HEK293T (cell line): ENCODE measurements around the gene LRRC45.
A peak's percentile ranks its signal among the peaks of the same experiment; 100 is the strongest.

Source experiments
- CTCF ChIA-PET: fragments of 350-600 bp; formaldehyde crosslinking; extraction: SDS; loops from one replicate; lab custom pipeline; 2021; ENCODE audit warnings: antibody characterized with exemption, inconsistent platforms; lab: Yijun Ruan, JAX
- POLR2A ChIA-PET: fragments of 350-600 bp; formaldehyde crosslinking; extraction: SDS; loops from one replicate; lab custom pipeline; 2020; ENCODE audit warnings: antibody characterized with exemption, inconsistent platforms; lab: Yijun Ruan, JAX
- DNase-seq: peaks from one replicate; pipeline ENCODE4 v3.0.0; 2012; ENCODE audit warnings: mixed read lengths; ENCODE audit errors: extremely low spot score
- ARNT ChIP-seq: fragments of 450-650 bp; IDR thresholded peaks from 2 replicates; pipeline ENCODE4 v1.6.1; 2017; ENCODE audit warnings: mild to moderate bottlenecking
- BHLHE40 ChIP-seq: fragments of 450-650 bp; IDR thresholded peaks from 2 replicates; pipeline ENCODE4 v1.6.1; 2016; ENCODE audit warnings: mild to moderate bottlenecking, moderate library complexity, borderline replicate concordance
- CTBP1 ChIP-seq: fragments of 450-650 bp; IDR thresholded peaks from 2 replicates; pipeline ENCODE4 v1.6.1; 2016; ENCODE audit warnings: borderline replicate concordance
- ELF4 ChIP-seq: fragments of 450-650 bp; IDR thresholded peaks from 2 replicates; pipeline ENCODE4 v1.6.1; 2017; ENCODE audit warnings: antibody characterized with exemption
- FOXA1 ChIP-seq: fragments of 450-650 bp; IDR thresholded peaks from 2 replicates; pipeline ENCODE4 v1.6.1; 2016; ENCODE audit warnings: mild to moderate bottlenecking
- FOXK2 ChIP-seq: fragments of 450-650 bp; IDR thresholded peaks from 2 replicates; pipeline ENCODE4 v1.6.1; 2016; ENCODE audit warnings: mild to moderate bottlenecking
- FOXM1 ChIP-seq: fragments of 450-650 bp; IDR thresholded peaks from 2 replicates; pipeline ENCODE4 v1.6.1; 2017; ENCODE audit warnings: mild to moderate bottlenecking, borderline replicate concordance
- HDGF ChIP-seq: fragments of 450-650 bp; IDR thresholded peaks from 2 replicates; pipeline ENCODE4 v1.6.1; 2017; ENCODE audit warnings: antibody characterized with exemption, borderline replicate concordance
- L3MBTL2 ChIP-seq: fragments of 450-650 bp; conservative IDR thresholded peaks from 2 replicates; pipeline ENCODE4 v1.6.1; 2016; ENCODE audit warnings: mild to moderate bottlenecking
- LEF1 ChIP-seq: fragments of 450-650 bp; IDR thresholded peaks from 2 replicates; pipeline ENCODE4 v1.6.1; 2017; ENCODE audit warnings: mild to moderate bottlenecking, borderline replicate concordance
- NFRKB ChIP-seq: fragments of 450-650 bp; IDR thresholded peaks from 2 replicates; pipeline ENCODE4 v1.6.1; 2016; ENCODE audit warnings: mild to moderate bottlenecking, moderate library complexity
- SP1 ChIP-seq: fragments of 450-650 bp; IDR thresholded peaks from 2 replicates; pipeline ENCODE4 v1.6.1; 2017
- SUZ12 ChIP-seq: fragments of 450-650 bp; IDR thresholded peaks from 2 replicates; pipeline ENCODE4 v1.6.1; 2016; ENCODE audit warnings: mild to moderate bottlenecking
- TARDBP ChIP-seq: fragments of 450-650 bp; IDR thresholded peaks from 2 replicates; pipeline ENCODE4 v1.6.1; 2016
- ZNF384 ChIP-seq: fragments of 450-650 bp; IDR thresholded peaks from 2 replicates; pipeline ENCODE4 v1.6.1; 2016
- TF ChIP-seq, protein P1 (sequence below): fragments of 450-650 bp; IDR thresholded peaks from 2 replicates; pipeline ENCODE4 v1.6.1; 2016

LRRC45 gene

DNA sequence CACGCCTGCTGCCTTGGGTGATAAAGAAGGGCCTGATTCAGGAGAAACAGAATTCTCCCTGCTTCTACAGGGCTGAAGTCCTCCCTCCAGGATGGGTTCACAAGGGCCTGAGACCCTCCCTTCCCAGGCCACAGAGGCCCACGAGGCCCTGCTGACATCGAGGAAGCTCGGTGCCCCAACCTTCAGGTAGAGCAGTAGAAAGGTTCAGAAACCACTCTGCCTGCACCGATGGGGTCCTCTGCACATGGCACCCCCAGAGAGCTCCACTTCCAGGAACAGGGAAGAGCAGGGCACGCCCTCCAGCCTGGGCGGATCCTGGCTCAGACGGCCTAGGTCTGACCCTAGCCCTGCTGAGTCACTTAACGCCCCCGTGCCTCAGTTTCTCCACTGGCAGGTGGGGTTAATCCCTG is 1.2 kb upstream of the LRRC45 start:
- TF ChIP-seq SUZ12 (no peak), CTBP1 (no peak), FOXM1 (no peak), HDGF (no peak), ELF4 (no peak)
- DNase-seq, result no peak
- CTCF ChIA-PET, result interaction anchor here (0.6 to 4.4 kb wide), 7 partner anchors 8 to 179 kb away, joined by 3 to 34 read pairs (median 5); partner anchors contain the start of genes DCXR and NOTUM
- POLR2A ChIA-PET, result interaction anchor here (0.9 to 3.7 kb wide), 10 partner anchors 9 to 152 kb away, joined by 3 to 22 read pairs (median 6); partner anchors contain the start of genes ASPSCR1, DCXR and PYCR1

DNA sequence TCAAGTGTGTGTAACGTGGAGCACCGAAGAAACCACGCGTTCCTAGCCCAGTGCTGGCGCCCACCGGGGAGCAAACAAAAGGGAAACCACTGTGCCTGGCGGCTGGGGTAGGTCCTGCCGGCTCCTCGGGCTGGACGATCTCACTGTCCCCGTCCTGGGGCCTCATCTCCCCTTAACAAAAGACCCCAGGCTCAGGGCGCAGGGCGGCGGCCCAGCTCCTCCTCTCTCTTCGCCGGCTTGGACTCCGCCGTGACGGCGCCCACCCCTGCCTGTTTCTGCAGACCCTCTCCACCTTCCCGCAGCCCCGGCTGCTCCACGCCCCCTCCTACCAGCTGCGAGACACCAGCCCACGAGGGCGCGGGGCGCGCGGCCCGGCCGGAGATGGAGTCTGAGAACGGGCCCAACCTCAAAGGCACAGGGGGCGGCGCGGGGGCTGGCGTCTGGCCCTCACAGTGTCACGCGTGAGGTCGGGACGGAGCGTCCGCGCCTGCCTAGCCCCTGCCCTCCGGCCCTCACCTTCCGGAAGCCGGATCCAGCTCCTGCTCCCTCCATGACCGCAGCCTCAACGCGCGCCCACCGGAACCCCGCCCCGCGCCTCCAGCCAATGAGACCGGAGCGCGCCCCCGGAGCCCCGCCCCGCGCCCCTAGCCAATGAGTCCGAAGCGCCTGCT is 660 bp upstream of the LRRC45 start, which contains the start of gene CENPX:
Gene CENPX (minus strand): TSS at position 569 of the 671 bp plus-strand sequence. CDS start 17 bp downstream, at position 552.
- TF ChIP-seq FOXM1 (no peak), SP1 (no peak), TARDBP (no peak), ARNT (no peak), ELF4 (no peak), FOXA1 (no peak), NFRKB (no peak)
- CTCF ChIA-PET, result interaction anchor here (0.6 to 4.4 kb wide), 7 partner anchors 15 to 179 kb away, joined by 3 to 34 read pairs (median 4); partner anchors contain the start of genes DCXR and NOTUM
- DNase-seq, result no peak
- POLR2A ChIA-PET, result interaction anchor here (0.5 to 3.7 kb wide), 27 partner anchors 8 to 339 kb away, joined by 3 to 22 read pairs (median 4); partner anchors contain the start of genes ARL16, ASPSCR1, DCXR and GPS1

DNA sequence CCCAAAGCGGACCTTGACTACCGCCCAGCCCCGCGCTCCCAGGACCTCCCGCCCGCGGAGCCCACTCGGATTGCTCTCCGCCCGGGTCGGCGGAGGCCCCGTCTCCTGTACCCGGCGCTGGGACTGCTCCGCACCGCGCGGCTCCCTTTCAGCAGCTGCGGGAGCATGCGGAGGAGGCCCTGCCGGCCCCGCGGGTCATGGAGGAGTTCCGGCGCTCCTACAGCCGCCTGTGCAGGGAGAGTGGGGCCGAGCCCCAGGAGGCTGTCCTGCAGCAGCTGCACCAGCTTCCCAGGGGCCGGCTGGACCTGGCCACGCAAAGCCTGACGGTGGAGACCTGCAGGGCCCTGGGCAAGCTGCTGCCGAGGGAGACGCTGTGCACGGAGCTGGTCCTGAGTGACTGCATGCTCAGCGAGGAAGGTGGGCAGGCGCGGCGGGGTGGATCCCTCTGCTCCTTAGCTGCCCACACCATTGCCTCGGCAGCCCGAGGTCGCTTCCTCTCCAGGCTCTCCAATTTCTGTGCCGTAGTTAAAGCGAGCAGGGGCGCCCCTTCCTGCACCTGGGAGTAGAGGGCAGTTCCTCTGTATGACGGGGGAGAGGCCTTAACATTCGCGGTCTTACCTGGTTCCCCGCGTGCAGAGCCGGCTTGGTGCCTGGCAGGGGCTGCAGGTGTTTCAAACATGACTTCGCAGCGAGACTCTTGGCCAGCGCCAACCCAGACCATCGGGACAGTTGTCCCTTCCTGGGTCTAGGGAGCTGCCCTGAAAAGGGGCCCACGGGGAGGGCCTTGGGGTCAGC is 539 bp downstream of the LRRC45 start:
- DNase-seq, result no peak
- CTCF ChIA-PET, result interaction anchor here (2.6 to 4.4 kb wide), 2 partner anchors 14 to 64 kb away, joined by 17 to 34 read pairs; partner anchors contain the start of genes DCXR and NOTUM
- TF ChIP-seq, protein P1, sequence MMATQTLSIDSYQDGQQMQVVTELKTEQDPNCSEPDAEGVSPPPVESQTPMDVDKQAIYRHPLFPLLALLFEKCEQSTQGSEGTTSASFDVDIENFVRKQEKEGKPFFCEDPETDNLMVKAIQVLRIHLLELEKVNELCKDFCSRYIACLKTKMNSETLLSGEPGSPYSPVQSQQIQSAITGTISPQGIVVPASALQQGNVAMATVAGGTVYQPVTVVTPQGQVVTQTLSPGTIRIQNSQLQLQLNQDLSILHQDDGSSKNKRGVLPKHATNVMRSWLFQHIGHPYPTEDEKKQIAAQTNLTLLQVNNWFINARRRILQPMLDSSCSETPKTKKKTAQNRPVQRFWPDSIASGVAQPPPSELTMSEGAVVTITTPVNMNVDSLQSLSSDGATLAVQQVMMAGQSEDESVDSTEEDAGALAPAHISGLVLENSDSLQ, result no peak
- TF ChIP-seq L3MBTL2, result peak; percentile 65
- POLR2A ChIA-PET, result interaction anchor here (0.7 to 3.7 kb wide), 15 partner anchors 12 to 340 kb away, joined by 3 to 22 read pairs (median 5); partner anchors contain the start of genes ARL16, ASPSCR1, DCXR and GPS1

DNA sequence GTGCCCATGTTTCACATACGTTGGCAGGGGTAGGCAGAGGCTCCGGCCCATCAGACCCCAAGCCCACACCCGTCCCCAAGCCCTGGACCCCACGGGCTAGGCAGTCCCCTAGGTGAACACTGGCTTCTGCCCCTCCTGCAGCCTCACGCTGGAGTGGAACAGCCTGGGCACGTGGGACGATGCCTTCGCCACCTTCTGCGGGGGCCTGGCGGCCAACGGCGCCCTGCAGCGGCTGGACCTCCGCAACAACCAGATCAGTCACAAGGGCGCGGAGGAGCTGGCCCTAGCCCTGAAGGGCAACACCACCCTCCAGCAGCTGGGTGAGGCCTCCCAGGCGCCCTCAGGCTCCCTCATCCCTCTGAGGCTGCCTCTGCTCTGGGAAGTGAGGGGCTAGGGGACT is 1.8 kb downstream of the LRRC45 start:
- no peak for DNase-seq
- TF ChIP-seq SP1 (no peak), ZNF384 (no peak)
- ChIA-PET POLR2A (interaction anchor here (1.2 to 3.7 kb wide), 2 partner anchors 13 to 153 kb away, joined by 3 to 22 read pairs; partner anchors contain the start of gene DCXR), CTCF (interaction anchor here (1.2 kb wide), 1 partner anchor 13 kb away, joined by 3 read pairs; the partner anchor contains the start of gene DCXR)

DNA sequence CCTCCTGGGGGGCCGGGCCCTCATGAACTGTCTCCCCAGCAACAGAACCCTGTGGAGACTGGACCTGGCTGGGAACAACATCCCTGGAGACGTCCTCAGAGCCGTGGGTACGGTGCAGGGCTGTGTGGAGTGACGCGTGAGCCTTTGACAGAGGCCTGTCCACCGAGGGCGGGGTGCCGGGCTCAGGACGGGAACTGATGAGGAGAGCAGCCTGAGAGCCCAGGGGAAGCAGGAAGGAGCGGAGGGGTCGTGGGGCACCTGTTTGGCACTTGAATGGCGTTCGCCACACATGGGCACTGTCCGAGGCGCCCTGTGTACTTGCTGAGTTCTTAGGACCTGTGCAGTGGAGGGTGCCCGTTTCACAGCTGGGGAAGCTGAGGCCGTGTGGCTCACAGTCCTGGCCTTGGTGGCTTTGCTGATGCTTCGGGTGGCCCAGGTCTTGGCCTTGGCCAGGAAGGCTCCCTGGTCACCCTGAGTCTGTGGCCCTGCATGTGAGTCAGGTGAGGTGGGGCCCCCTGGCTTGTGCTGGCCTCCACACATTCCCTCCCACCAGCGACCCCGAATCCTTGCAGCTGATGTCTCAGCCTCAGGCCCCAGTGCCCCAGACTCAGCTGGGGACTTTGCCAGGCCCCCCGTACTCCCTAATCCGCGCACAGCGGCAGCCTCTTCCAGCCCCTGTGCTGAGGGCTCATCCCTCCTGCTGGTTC is 2.4 kb downstream of the LRRC45 start:
- no peak for DNase-seq
- POLR2A ChIA-PET, result interaction anchor here (1.0 to 1.2 kb wide), 2 partner anchors 12 to 154 kb away, joined by 3 to 4 read pairs; partner anchors contain the start of gene DCXR
- TF ChIP-seq SUZ12 (no peak), TARDBP (no peak), ELF4 (no peak), HDGF (no peak), SP1 (no peak), BHLHE40 (no peak), ARNT (no peak), L3MBTL2 (no peak), FOXM1 (no peak), NFRKB (no peak), FOXK2 (no peak), CTBP1 (no peak), LEF1 (no peak), ZNF384 (no peak), FOXA1 (no peak)
- TF ChIP-seq, protein P1, result no peak
- CTCF ChIA-PET, result interaction anchor here (1.2 kb wide), 1 partner anchor 12 kb away, joined by 3 read pairs; the partner anchor contains the start of gene DCXR

DNA sequence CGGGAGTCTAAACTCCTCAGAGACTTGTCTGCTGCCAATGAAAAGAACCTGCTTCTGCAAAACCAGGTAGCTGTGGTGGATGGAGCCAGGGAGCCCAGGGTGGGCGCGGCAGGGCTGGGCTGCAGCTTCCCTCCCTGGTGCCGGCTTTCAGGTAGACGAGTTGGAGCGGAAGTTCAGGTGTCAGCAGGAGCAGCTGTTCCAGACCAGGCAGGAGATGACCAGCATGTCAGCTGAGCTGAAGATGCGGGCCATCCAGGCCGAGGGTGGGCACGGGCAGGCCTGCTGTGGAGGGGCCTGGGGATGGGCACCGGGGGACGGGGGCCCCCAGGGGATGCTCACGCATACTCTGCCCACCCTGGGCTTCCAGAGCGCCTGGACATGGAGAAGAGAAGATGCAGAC is 5.1 kb downstream of the LRRC45 start:
- ChIA-PET POLR2A (interaction anchor here (0.9 to 1.3 kb wide), 2 partner anchors 68 to 264 kb away, joined by 3 read pairs; no protein-coding TSS in a partner anchor), CTCF (interaction anchor here (0.8 kb wide), 1 partner anchor 126 kb away, joined by 3 read pairs; no protein-coding TSS in a partner anchor)
- TF ChIP-seq ARNT (no peak), SUZ12 (no peak), FOXM1 (no peak), ELF4 (no peak), HDGF (no peak), TARDBP (no peak), NFRKB (no peak), ZNF384 (no peak), CTBP1 (no peak), FOXA1 (no peak), FOXK2 (no peak), BHLHE40 (no peak), L3MBTL2 (no peak), SP1 (no peak), LEF1 (no peak)
- TF ChIP-seq, protein P1, result no peak
- DNase-seq, result no peak
